HG03521 (cell line): ENCODE data around the gene KATNBL1.

Source experiments
- ATAC-seq: cut with Tn5 transposase; IDR thresholded peaks from one replicate; pipeline ENCODE4 v1.9.1; 2021; ENCODE audit warnings: mild to moderate bottlenecking, moderate library complexity; ENCODE audit not compliant: unreplicated experiment

Gene KATNBL1

GRCh38 chr15:34119291-34119690 is 90.6 kb downstream of the KATNBL1 start:
- ATAC-seq = no peak

DNA sequence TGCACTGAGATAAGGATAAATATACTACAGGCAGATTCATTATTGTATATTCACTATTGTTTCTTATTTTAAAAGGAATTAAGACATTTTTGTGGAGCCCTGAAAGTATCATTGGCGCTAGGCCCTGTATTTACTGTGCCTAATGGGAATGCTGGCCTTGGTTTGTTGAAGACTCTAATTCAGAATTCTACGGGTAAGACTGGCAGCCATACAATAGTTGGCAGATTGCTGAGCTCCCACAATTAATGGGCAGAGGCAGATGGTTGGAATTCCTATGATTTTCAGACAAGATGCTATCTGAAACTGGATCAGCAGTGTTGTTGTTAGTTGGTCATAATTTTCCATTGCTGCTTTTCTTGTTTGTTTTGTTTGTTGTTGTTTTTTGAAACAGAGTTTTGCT is 93.3 kb downstream of the KATNBL1 start:
- ATAC-seq = no peak

DNA sequence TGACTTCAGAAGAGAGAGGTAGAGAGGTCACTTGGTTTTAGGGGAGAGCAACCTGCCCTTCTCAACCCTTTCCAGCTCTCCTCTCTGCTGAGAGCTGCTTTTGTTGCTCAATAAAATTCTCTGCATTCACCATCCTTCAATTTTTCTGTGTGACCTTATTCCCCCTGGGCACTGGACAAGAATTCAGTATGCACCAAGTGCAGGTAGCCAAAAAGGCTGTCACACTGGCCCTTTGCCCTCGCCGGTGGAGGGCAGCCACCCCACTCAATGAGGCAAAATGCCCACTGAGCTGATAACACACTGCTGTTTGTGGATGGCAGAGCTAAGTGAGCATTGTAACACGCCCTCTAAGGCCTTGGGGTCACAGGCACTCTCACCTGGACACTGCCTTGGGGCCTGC is 95.2 kb downstream of the KATNBL1 start:
- no peak for ATAC-seq

GRCh38 chr15:34114215-34114614 is 95.7 kb downstream of the KATNBL1 start:
- no peak for ATAC-seq

DNA sequence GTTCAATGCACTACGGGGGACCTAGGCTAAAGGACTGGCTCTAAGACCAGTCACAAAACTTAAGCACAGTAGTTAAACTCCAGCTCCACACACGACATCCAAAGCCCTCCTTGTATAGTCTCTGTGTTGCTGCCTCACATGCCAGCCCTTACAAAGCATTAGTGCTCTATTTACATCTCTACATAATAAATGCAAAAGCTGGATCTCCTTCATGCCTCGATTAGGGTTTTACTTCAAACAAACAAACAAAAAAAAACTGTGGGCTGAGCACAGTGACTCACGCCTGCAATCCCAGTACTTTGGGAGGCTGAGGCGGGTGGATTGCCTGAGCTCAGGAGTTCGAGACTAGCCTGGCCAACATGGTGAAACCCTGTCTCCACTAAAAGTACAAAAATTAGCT is 98.4 kb downstream of the KATNBL1 start:
- ATAC-seq = no peak

DNA sequence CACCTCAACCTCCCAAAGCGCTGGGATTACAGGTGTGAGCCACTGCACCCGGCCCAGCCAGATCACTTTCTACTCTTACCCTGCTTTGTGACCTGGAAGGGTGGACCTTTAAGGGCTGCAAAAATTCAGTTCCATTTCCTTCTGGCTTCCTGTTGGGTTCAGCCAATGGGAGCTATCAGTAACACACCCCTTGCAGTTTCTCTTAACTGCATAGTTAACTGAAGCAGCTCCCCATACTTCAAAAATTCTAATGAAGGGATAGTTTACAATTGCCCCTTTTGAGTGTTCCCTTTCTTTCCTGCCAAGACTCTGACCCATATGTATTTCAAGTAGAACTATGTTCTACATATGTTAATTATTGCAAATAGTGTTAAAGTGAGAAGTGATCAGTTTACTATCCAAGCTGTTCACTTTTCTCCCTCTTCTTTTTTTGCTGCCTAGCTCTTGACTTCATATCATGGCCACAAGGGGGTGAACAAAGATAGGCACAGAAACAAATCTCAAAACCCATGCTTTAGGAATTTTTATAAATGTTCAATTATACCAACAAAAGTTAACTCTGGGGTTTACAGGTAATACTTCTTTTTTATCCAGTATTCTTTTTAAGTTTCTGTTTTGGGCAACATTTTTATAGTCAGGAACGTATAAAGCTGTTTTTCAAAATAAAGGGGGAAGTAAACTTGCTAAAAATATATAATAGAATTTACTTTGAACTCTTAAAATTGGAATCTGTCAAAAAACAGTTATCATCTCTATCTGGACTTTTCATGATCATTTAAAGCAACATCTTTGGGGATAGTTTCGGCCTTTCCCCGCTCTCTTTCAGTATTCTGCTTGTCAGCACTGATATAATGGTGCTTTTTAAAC is 99.9 kb downstream of the KATNBL1 start:
- ATAC-seq = no peak

DNA sequence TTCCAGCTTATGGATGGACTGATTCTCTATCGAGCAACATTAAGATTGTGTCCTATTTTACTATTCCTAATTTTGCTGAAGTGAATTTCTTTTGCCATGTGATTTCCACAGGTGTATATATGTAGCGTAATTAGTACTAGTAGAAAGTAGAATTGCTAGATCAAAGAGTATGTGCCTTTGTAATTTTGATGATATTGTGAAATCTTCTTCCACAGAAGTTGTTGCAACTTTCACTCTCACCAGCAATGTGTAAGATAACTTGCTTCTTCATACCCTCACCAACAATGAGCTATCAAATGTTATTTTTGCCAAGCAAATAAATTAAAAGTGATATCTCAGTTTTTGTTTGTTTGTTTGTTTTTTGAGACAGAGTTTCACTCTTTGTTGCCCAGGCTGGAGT is 102.6 kb downstream of the KATNBL1 start:
- no peak for ATAC-seq

GRCh38 chr15:34106423-34106822 is 103.5 kb downstream of the KATNBL1 start:
- ATAC-seq = no peak

DNA sequence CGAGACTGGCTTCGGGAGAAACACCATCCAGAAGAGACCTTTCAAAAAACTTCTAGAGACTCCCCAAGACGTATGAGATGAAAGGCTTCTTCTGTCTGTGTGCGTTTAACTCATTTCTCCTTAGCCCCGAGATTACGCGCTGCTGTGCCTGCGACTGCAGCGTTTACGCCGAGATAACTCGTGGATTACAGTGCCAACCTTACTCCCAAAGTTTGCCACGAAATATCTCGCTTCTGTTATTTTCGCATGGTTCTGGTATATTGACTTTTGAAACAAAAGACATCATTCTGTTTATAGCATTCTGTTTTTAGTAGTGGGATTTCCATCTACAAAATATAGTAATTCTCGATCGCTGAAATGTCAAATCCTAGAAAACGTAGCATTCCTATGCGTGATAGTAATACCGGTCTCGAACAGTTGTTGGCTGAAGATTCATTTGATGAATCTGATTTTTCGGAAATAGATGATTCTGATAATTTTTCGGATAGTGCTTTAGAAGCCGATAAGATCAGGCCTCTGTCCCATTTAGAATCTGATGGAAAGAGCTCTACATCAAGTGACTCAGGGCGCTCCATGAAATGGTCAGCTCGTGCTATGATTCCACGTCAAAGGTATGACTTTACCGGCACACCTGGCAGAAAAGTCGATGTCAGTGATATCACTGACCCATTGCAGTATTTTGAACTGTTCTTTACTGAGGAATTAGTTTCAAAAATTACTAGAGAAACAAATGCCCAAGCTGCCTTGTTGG is 107.5 kb downstream of the KATNBL1 start:
- no peak for ATAC-seq

DNA sequence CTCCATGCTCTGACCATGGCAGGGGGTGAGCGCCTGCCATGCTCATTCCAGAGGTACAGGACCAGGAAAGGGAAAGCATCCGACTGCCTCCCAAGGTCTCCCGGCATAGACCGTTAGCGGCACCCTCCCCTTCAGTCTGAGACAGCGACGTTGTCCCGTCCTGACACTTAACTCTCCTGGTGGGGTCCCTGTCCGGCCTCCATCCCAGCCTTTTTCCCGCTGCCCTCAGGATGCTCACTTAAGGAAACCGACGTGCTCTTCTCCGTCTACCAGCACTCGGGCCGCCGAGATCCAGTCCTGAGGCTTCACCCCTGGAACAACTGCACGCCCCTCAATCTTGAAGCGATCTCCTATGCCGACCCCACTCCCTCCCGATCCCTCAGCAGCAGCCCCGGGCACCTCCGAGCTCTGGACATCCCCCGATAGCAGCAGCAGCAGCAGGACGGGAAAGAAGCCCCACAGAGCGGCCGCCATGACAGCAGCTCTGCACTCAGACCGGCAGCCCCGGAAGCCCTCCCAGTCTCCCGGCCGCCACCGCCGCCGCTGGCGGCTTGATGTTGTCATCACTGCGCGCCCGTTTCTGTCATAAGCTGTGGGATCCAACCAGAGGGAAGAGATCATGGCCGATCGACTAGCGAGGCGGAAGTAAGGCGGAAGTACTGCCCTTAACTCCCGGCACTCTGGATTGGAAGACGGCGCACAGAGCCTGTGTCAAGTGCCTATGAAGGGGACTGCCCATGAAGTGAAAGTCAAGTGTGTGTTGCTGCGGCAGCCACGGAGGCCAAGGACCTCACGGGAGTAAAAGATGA is 108.3 kb downstream of the KATNBL1 start, which contains the start of the genes EMC7 and PGBD4:
TSS of gene EMC7 (minus strand) at position 497 of the 809 bp plus-strand sequence. CDS start at position 474, 23 bp downstream.
TSS of gene PGBD4 (plus strand) at position 718 of the 809 bp plus-strand sequence. CDS start 449 bp downstream, outside the sequence.
- peak; percentile 97 for ATAC-seq

- ATAC-seq = no peak
These were observed 110.0 kb downstream of the KATNBL1 start for GRCh38 chr15:34099914-34100313.
